HG03460 (cell line): ENCODE results near the gene SPANXN3.
"Not testable (repeated sequence)": the region's sequence is repeated elsewhere in the genome, so short reads cannot be mapped to it uniquely, and the experiment has no call there.

Experiments
- ATAC-seq: cut with Tn5 transposase; IDR thresholded peaks from one replicate; pipeline ENCODE4 v1.9.1; 2021; ENCODE audit not compliant: unreplicated experiment

Gene SPANXN3

GRCh38 chrX:143517375-143517774, at the start of gene SPANXN3:
SPANXN3 (minus strand) TSS chrX:143517475; CDS start chrX:143517391, 84 bp downstream.
- not testable (repeated sequence) for ATAC-seq

- no peak for ATAC-seq
Measured at GRCh38 chrX:143536176-143536575, 18.9 kb upstream of the SPANXN3 start.

GRCh38 chrX:143502196-143502595, 15.1 kb downstream of the SPANXN3 start:
- ATAC-seq: not testable (repeated sequence)

GRCh38 chrX:143500751-143501150, 16.5 kb downstream of the SPANXN3 start:
- ATAC-seq: no peak

GRCh38 chrX:143486105-143486504, 31.2 kb downstream of the SPANXN3 start:
- ATAC-seq: no peak

GRCh38 chrX:143476751-143477150, 40.5 kb downstream of the SPANXN3 start:
- ATAC-seq: no peak

- ATAC-seq: no peak
Measured at GRCh38 chrX:143472347-143472938, 44.8 kb downstream of the SPANXN3 start.

GRCh38 chrX:143466130-143466529, 51.1 kb downstream of the SPANXN3 start:
- ATAC-seq: no peak

GRCh38 chrX:143462696-143463095, 54.6 kb downstream of the SPANXN3 start:
- no peak for ATAC-seq

GRCh38 chrX:143461606-143462005, 55.7 kb downstream of the SPANXN3 start:
- no peak for ATAC-seq
